NCI-H1092 (cell line): Measurements from ENCODE around the gene GADD45G.

Experiments used
- DNase-seq: peaks from one replicate; lab custom pipeline; 2025; lab: John Stamatoyannopoulos, UW

The GADD45G gene

DNA sequence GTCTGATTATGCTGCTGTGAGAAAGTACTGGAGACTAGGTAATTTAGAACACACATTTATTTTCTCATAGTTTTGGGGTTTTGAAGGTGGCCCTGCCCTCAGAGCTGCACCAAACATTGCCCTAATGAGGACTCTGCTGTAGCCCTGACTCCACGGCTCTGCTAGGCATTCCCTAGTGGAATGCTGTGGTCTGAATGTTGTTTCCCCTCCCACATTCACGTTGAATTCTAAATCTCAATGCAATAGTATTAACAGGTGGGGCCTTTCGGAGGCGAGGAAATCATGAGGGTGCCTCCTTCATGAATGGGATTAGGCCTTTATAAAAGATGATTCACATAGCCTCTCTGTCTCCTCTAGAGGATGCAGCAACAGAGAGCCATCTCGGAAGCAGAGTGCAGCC is 25.7 kb downstream of the GADD45G start:
- no peak for DNase-seq

DNA sequence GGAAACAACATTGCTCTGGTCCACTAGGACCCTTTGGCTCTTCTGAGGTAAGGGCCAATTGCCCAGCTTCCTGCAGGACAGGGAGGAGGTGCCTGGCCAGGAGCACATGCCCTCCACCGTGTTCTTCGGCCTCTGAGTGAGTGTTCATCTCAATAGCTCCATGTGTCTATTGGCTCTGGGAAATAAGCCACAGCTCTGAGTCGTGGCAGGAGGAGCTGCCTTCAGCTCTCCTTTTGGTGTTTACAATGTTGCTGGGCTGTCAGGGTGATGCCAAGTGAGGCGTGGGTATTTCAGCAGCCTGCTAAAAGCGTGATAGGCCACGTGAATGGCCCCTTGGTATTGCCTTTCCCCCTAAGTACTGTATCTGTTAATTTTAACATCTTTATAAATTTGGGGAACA is 26.6 kb downstream of the GADD45G start:
- no peak for DNase-seq

- DNase-seq: no peak
These were observed 27.5 kb downstream of the GADD45G start for GRCh38 chr9:89632192-89632733.

- no peak for DNase-seq
These were observed 27.9 kb downstream of the GADD45G start for GRCh38 chr9:89632736-89633135.

DNA sequence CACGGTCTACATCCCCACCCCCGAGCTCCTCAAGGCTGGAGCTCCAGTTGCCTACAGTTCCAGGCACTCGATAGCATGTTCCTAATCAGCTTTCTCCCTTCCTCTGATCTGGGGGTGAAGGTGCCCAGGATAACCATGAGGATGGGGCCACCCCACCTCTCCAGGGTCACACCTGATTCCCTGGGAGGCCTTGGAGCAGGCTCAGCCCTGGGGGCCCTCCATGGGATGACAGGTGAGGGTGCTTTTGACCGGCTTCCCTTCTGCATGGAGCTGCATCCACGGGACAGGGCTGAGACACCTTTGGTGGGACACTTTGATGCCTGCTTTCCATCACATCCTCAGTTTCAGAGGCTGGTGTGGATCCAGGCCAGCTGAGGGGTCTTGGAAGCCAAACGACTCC is 28.6 kb downstream of the GADD45G start:
- DNase-seq: no peak

GRCh38 chr9:89633920-89634319 is 29.1 kb downstream of the GADD45G start:
- DNase-seq: no peak

GRCh38 chr9:89634995-89635742 is 30.4 kb downstream of the GADD45G start:
- DNase-seq: peak; percentile 84

GRCh38 chr9:89635816-89636215 is 31.0 kb downstream of the GADD45G start:
- DNase-seq: peak; percentile 72

- no peak for DNase-seq
These were observed 33.0 kb downstream of the GADD45G start for GRCh38 chr9:89637787-89638186.

DNA sequence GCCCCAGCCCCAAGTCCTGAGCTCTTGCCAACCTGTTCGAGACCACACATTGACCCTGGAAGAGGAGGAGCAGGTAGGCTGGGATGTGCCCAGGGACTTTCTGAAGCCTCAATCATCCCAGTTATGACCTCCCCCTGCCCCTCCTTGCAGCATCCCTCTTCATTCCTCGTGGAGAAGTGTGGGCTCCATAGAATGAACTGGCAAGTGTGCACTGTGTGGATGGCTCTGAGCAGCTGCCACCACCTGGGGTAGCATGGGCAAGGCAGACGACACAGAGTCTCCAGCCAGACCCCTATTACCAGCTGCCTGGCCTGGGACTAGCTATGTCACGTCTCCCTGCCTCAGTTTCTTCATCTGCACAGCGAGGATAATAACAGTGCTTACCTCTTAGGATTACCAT is 33.5 kb downstream of the GADD45G start:
- no peak for DNase-seq

- DNase-seq: no peak
These were observed 34.1 kb downstream of the GADD45G start for GRCh38 chr9:89638893-89639292.

DNA sequence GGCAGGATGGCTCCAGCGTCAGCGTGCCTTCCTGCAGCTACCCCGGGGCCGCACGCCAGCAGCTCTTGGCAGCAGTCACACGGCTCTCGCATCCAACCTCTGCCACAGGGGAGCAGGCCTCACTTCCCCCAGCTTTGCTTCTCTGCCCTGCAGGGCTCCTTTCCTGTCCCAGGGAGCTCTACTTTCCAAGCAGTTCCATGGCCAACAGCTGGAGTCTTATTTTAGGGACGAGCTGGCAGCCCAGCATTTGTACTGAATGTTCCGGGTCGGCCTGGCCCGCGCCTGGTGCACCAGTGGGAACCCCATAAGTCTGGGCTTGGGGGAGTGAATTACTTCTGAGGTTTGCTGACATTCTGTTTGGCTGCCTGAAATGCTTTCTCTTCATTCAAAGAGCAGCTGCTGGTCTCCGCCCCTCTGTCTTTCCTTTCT is 34.6 kb downstream of the GADD45G start:
- no peak for DNase-seq

DNA sequence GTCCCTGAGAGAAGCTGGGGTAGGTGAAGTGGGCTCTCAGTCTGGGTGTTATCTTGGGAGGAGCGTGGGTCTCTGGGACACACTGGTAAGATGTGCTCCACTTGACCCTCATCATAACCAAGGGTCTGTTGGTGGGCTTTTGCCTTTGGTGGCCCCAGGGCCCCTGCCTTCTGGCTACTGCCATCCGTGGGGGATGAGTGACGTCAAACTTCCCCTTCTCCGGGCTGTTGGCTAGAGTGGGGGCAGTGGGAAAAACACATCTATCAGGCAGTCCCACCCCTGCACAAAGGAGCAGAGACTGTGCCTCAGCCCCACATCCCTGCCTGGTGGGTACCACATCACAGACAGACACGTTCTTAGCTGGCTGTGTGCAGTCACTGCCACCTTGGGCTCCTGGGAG is 35.1 kb downstream of the GADD45G start:
- DNase-seq: no peak

DNA sequence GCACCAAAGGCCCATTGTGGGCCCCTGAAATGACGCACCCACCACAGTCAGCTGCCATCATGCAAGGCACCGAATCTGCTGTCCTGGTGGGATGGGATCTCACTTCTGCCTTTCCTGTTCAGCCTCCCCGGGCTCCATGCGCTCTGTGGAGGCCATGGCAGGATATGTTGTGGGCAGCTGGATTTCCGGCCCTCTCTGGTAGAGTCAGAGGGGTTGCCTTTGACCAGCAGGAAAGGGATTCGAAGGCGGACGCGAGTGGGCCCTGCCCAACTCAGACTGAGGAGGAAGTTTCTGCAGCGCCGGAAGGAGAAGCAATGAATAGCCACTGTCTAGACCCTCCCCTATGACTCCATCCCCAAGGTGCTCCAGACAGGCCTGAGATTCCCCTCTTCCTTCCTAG is 35.5 kb downstream of the GADD45G start:
- no peak for DNase-seq

GRCh38 chr9:89640801-89641200 is 36.0 kb downstream of the GADD45G start:
- DNase-seq: no peak

DNA sequence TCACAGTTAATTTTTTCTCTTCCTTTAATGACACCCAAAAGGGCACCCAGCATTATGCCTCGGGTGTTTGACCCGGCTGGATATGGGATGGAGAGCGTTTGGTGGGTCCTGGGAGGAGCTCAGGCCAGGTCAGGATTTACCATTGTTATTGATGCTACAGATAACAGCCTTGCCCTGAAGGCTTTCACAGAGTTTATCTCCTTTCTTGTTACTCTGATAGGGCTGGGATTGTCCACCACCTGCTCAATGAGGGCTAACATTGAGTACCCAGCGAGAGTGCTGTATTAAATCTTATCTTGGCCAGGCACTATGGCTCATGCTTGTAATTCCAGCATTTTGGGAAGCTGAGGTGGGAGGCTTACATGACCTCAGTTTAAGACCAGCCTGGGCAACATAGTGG is 37.2 kb downstream of the GADD45G start:
- no peak for DNase-seq

DNA sequence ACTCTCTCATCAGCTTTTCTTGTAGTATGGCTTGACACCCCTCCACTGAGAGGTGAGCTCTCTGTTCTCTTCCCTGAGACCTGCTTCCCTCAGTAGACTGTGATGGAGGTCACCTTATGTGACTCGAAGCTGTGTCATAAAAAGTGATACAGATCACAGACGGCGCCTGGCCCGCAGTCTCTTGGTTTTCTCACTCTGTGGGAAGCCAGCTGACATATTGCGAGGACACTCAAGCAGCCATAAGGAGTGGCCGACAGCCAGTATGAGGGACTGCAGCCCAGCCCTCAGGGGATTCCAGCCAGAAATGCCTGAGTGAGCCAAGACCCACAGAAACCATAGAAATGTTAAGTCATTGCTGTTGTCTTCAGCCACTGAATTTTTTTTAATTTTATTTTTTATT is 38.0 kb downstream of the GADD45G start:
- no peak for DNase-seq

DNA sequence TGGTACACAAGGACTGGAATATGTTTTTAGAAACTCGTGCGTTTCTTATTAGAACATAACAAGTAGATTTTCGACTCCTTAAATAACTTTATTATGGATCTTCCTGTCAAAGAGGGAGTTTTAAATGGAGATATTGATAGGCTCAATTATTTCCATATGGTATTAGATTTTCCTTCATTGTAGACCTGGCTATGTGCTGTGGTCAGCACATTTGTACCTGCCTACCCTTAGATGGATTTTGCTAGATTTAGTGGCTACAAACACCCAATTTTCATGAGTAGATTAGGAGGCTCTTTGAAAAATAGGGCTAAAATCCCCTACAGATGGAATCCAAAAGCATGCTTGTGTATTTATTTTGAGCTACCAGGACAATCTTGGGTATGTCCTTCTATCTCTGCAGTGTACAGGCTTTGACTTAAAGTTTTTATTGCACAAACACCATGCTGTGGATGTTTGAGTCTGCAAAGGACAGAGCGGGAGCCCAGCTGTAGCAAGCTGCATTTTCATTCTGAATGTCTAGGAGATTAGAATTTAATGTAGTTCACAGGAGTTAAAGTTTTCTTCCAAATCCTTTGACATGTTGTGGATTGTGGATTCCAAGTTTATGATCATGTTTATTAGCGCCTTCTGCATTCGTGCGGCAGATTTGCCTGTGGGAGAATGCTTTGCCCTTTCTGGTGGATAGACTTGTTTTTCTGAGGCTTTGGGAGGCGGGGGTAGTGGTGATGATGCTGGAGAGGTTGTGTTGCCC is 41.6 kb downstream of the GADD45G start:
- no peak for DNase-seq

DNA sequence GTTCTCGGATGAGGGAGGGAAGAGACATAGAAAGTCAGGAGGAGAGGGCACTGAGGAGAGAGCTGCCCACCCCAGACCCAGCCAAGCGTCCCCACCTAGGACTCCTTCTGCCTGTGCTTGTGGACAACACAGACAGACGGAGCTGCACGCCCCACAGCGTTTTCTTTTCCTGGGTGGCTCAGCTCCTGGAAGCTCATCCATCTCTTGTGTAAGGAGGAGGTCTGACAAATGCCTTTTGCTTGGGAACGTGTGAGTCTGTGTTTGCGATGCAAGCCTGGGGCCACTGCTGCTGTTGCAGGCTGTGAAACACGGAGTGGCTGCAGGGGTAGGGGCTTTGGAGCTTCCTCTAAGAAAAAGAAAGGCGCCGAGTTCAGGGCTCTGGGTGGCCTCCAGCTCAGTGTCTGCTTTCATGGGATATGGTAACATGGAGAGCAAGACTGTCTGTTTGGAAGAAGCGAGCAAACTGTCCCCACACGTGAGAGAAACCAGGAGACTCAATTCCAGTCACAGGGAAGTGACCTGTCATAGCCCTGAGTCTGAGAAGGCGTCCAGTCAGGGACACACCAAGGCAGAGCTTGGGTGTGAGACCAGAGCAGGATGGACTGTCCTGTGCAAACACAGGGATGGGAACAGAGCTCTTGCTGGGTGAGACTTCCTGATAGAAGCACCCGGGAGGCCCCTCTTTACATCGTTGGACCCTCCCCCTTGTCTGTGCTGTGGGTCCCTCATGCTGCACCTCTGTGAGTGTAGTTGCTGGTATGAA is 42.7 kb downstream of the GADD45G start:
- DNase-seq: no peak

GRCh38 chr9:89648247-89649000 is 43.6 kb downstream of the GADD45G start:
- no peak for DNase-seq

DNA sequence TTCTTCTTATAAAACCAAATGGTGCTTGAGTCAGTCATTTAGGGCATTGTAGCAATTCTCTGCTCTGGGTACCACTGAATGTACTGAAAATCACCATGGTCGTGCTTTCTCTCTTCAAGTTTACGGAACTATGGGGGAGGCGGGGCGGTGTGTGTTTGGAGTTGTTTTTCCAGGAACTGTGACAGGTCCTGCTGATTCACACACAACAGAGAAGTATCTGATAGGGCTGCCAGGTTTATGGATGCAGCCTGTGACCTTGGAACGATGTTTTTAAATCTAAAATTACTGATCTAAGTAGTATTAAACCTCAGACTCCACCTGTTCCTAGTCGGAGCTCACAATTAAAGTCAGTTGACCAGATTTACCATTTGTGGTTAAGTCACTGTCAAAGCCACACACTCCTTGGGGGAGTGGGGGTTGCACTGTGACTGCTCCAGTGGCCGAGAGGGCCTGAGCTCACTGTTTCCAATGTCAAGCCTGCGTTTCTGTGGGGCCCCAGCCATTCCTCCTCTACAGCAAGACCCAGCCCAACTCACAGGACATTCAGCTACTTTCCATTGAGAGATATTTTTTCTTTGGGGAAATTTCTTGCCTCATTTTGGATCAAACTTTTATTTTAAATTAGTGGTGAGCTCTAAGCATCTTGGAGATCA is 44.4 kb downstream of the GADD45G start:
- no peak for DNase-seq
